ENCODE data around the gene LRRC15. TPM values are rescaled to one million over a fixed set of nuclear protein-coding genes. Genes with fewer than 3 reads are reported as not detected.

The LRRC15 gene
- total and polyA plus RNA-seq, 2 experiments from 2014 or later = 0.05 to 0.14 TPM

- Mint-ChIP-seq H3K4me1 (peaks cover 29% of the 10 kb centered on the region), H3K27me3 (ENCODE audit: insufficient read depth, low read depth, poor library complexity) (peaks cover 28% of the 10 kb centered on the region), H3K27ac (no peak overlapping the region), H3K4me3 (no peak overlapping the region), H3K9me3 (no peaks in the 10 kb centered on the region), H3K36me3 (ENCODE audit: low read depth) (no peaks in the 10 kb centered on the region)
- H3K4me1 ChIP-seq (ENCODE audit: insufficient read depth) = 0 out of 2 replicates have a peak, but pooled peaks cover 15% of the 10 kb centered on the region
- H3K4me2 ChIP-seq = no peak overlapping the region
- H3K4me3 ChIP-seq = no peak overlapping the region
- no peaks in the 10 kb centered on the region for H4K20me1 ChIP-seq (replicated peaks; ENCODE audit: insufficient read depth)
- no peaks in the 10 kb centered on the region for H3K36me3 ChIP-seq (ENCODE audit: insufficient read depth)
- ATAC-seq (no peak), DNase-seq (ENCODE audit: low spot score) (no peak)
- H3K27ac ChIP-seq (ENCODE audit: low read depth) = no peak overlapping the region
- no peaks in the 10 kb centered on the region for H3K79me2 ChIP-seq (replicated peaks; ENCODE audit: insufficient read depth)
- no peaks in the 10 kb centered on the region for H3K9me2 ChIP-seq (ENCODE audit: insufficient read depth)
- TF ChIP-seq ZNF114 (CRISPR knock-in tag; IDR thresholded peaks at IDR 0.05) = no peak
- no peak for TF ChIP-seq REST (IDR thresholded peaks at IDR 0.05; ENCODE audit: unreplicated experiment)
- no peak for TF ChIP-seq ZNF331 (CRISPR knock-in tag; IDR thresholded peaks at IDR 0.05; ENCODE audit: low read depth)
- no peak overlapping the region for H2AFZ ChIP-seq
- no peaks in the 10 kb centered on the region for H3K27me3 ChIP-seq (ENCODE audit: insufficient read depth)
- H3F3A ChIP-seq (replicated peaks; ENCODE audit: low read depth) = no peaks in the 10 kb centered on the region
These were observed 3.5 kb downstream of the LRRC15 start for GRCh38 chr3:194365978-194366490.

- Mint-ChIP-seq H3K4me3 (no peak overlapping the region), H3K27me3 (ENCODE audit: insufficient read depth, low read depth, poor library complexity) (peaks cover 27% of the 10 kb centered on the region), H3K27ac (no peak overlapping the region), H3K4me1 (peaks cover 26% of the 10 kb centered on the region), H3K9me3 (no peaks in the 10 kb centered on the region), H3K36me3 (ENCODE audit: low read depth) (no peaks in the 10 kb centered on the region)
- Histone ChIP-seq H3K4me1 (ENCODE audit: insufficient read depth) (0 out of 2 replicates have a peak, but pooled peaks cover 14% of the 10 kb centered on the region), H3K27me3 (ENCODE audit: insufficient read depth) (no peaks in the 10 kb centered on the region), H3K4me2 (no peak overlapping the region), H4K20me1 (replicated peaks; ENCODE audit: insufficient read depth) (no peaks in the 10 kb centered on the region), H3K9me2 (ENCODE audit: insufficient read depth) (no peaks in the 10 kb centered on the region), H3F3A (replicated peaks; ENCODE audit: low read depth) (no peaks in the 10 kb centered on the region), H3K4me3 (no peak overlapping the region), H3K27ac (ENCODE audit: low read depth) (no peak overlapping the region), H2AFZ (no peak overlapping the region), H3K36me3 (ENCODE audit: insufficient read depth) (no peaks in the 10 kb centered on the region), H3K79me2 (replicated peaks; ENCODE audit: insufficient read depth) (no peaks in the 10 kb centered on the region)
- DNase-seq (ENCODE audit: low spot score) = no peak
- ATAC-seq = no peak
- TF ChIP-seq ZNF114 (CRISPR knock-in tag; IDR thresholded peaks at IDR 0.05) = no peak
- no peak for TF ChIP-seq ZNF462 (CRISPR knock-in tag; IDR thresholded peaks at IDR 0.05)
These were observed 4.0 kb downstream of the LRRC15 start for GRCh38 chr3:194365526-194365925.
